ENCODE measurements around the gene FAM90A26.
"Not testable (repeated sequence)": the region's sequence is repeated elsewhere in the genome, so short reads cannot be mapped to it uniquely, and the experiment has no call there.

FAM90A26 gene, protein sequence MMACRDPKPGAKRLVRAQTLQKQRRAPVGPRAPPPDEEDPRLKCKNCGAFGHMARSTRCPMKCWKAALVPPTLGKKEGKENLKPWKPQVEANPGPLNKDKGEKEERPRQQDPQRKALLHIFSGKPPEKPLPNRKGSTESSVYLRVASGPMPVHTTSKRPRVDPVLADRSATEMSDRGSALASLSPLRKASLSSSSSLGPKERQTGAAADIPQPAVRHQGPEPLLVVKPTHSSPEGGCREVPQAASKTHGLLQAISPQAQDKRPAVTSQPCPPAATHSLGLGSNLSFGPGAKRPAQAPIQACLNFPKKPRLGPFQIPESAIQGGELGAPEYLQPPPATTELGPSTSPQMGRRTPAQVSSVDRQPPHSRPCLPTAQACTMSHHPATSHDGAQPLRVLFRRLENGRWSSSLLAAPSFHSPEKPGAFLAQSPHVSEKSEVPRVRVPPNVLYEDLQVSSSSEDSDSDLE

GRCh38 chr4:9169791-9170459 is at the start of gene FAM90A26:
Gene FAM90A26 (plus strand): TSS chr4:9170409. CDS start chr4:9173173, 2,764 bp downstream.
- not testable (repeated sequence) for DNase-seq

GRCh38 chr4:9122711-9123110 is 47.5 kb upstream of the FAM90A26 start:
- DNase-seq = not testable (repeated sequence)

DNA sequence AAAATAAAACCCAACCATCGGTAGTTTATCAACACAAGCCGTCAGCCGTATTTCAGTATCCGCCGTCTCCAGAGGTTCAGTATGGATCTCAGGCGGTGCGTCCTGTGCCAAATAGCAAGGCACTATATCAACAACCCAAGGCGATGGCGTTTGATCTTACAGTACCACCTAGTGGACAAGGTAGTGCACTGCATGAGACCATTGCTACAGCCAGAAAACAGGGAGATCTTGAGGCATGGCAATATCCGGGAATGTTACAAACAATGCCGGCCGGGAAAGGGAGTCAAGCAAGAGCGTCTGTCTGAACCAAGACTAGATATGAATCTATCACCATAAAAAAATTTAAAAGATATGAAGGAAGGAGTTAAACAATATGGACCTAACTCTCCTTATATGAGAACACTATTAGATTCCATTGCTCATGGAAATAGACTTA is 46.6 kb upstream of the FAM90A26 start:
- peak; percentile 66 for DNase-seq

GRCh38 chr4:9125601-9126161 is 44.5 kb upstream of the FAM90A26 start:
- not testable (repeated sequence) for DNase-seq

- peak; percentile 69 for DNase-seq
Measured at GRCh38 chr4:9131420-9131819, 38.8 kb upstream of the FAM90A26 start.

DNA sequence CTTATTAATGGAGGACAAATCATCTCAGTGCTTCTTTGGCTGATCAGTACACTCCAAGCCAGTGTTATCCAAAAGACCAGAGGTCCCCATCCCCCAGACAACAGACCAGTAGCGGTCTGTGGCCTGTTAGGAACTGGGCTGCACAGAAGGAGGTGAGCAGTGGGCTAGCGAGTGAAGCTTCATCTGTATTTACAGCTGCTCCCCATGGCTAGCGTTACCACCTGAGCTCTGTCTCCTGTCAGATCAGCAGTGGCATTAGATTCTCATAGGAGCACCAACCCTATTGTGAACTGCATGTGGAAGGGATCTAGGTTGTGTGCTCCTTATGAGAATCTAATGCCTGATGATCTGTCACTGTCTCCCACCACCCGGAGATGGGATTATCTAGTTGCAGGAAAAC is 37.4 kb upstream of the FAM90A26 start:
- not testable (repeated sequence) for DNase-seq

GRCh38 chr4:9134011-9134410 is 36.2 kb upstream of the FAM90A26 start:
- not testable (repeated sequence) for DNase-seq

- DNase-seq = not testable (repeated sequence)
Measured at GRCh38 chr4:9134556-9134955, 35.7 kb upstream of the FAM90A26 start.

DNA sequence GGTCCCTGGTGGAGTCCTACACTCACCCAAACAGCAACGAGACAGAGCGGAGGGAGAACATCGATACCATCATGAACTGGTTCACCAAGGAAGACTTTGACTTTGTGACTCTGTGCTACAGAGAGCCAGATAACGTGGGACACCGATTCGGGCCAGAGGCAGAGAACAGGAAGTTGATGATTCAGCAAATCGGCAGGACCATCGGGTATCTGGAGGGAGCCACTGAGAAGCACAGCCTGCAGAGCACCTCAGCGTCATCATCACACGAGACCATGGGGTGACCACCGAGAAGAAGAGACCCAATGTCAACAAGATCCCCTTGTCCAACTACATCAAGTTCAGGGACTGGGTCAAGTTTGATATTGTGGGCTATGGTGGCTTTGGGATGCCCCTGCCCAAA is 29.2 kb upstream of the FAM90A26 start:
- not testable (repeated sequence) for DNase-seq

GRCh38 chr4:9142786-9143185 is 27.4 kb upstream of the FAM90A26 start:
- DNase-seq = not testable (repeated sequence)

DNA sequence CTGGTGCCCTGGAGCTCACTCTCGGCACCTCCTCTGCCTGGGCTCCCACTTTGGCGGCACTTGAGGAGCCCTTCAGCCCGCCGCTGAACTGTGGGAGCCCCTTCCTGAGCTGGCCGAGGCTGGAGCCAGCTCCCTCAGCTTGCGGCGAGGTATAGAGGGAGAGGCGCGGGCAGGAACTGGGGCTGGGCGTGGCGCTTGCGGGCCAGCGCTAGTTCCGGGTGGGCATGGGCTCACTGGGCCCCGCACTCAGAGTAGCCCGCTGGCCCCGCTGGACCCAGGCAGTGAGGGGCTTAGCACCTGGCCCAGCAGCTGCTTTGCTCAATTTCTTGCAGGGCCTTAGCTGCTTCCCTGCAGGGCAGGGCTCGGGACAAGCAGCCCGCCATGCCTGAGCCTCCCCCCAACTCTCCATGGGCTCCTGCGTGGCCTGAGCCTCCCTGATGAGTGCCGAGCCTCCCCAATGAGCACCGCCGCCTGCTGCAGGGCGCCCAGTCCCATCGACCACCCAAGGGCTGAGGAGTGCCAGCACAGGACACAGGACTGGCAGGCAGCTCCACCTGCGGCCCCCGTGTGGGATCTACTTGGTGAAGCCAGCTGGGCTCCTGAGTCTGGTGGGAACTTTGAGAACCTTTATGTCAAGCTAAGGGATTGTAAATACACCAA is 26.7 kb upstream of the FAM90A26 start:
- DNase-seq = no peak

- DNase-seq = no peak
Measured at GRCh38 chr4:9146967-9147366, 23.2 kb upstream of the FAM90A26 start.

DNA sequence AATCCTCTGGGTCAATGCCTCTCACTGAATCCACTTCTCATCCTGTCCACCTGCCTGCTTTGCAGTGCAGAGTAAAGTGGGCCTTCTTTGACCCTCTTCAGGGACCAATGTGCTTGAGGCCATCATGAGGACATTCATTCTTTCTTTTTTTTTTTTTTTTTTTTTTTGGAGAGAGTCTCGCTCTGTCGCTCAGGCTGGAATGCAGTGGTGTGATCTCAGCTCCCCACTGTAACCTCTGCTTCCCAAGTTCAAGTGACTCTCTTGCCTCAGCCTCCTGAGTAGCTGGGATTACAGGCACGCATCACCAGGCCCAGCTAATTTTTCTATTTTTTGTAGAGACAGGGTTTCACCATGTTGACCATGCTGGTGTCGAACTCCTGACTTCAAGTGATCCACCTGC is 22.8 kb upstream of the FAM90A26 start:
- DNase-seq = not testable (repeated sequence)

DNA sequence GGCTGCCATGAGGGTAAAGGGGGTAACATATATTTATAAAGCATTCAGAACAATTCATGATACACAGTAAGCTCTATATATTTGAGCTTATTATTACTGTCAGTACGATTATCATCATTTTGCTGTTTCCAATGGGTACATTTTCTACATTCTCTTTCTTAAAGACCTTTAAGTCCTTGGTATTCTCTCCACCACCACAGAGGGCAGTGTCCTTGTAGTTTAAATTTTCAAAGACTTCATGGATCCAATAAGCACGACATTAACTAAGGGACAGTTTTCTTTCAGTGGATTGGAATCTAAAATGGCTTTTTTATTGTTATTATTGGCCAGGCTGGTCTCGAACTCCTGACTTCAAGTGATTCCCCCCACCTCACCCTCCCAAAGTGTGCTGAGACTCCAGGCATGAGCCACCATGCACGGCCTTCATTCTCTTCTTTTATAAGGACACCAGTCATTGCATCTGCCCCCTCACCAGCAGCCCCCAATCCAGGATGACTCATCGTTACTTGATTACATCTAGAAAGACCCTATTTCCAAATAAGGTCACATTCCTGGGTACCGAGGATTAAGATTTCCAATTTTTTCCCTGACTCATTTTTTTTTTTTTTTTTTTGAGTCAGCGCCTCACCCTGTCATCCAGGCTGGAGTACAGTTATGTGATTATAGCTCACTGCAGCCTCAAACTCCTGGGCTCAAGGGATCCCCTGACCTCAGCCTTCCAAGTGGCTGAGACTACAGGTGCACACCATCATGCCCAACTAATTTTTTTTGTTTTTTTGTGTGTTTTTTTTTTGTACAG is 21.4 kb upstream of the FAM90A26 start:
- peak; percentile 36 for DNase-seq

DNA sequence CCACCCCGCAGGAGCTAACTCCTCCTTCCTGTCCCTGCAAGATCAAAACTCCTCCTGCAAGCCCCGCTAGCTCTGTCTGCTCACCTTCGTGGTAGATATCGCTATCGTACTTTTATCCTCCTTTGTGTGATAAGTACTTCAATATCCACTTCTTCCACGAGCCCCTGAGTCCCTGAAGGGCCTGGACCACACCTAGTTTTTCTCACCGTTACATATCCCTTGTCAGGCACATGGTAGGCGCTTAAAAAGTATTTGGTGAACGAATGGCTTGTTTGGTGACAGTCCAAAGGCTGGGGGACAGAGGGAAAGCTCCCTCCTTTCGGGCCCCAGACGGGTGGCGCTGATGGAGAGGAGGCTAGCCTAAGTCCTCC is 18.4 kb upstream of the FAM90A26 start:
- DNase-seq = peak; percentile 3

DNA sequence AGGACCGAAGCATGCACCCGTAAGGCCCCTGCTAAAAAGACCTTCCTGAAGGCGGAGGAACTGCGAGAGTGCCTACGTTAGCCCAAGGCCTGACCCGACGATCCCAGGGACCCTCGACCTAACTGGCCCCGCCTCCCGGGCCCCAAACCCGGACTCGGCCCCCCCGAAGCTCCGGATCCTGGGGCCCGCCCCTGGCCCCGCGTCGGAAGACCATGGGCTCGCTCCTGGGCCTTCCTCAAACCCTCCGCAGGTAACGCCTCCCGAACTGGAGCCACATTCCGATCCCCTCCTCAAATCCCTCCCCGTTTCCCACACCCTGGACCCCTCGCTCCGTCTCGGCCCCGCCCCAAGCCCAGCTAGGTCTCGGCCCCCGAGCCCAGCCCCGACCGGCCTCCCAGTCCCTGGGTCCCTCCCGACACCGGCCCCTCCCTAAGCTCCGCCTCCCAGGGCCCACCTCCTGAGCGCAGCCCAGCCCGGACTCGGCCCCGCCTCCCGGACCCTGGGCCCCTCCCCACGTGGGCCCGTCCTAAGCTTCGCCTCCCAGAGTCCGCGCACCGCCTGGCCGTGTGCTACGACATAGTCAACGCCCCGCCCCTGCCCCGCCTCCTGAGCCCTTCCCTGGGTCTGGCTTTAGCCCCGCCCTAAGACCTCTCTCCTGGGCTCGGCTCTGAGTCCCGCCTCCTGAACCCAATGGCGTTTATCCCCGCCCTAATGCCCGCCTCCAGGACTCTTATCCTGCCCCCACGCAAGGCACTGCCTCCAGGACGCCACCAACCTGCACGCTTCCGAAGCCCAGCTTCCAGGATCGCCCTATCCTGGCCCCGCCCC is 17.8 kb upstream of the FAM90A26 start:
- peak; percentile 92 for DNase-seq

- peak; percentile 96 for DNase-seq
Measured at GRCh38 chr4:9153008-9153570, 17.1 kb upstream of the FAM90A26 start.

- peak; percentile 69 for DNase-seq
Measured at GRCh38 chr4:9153571-9154157, 16.5 kb upstream of the FAM90A26 start.

DNA sequence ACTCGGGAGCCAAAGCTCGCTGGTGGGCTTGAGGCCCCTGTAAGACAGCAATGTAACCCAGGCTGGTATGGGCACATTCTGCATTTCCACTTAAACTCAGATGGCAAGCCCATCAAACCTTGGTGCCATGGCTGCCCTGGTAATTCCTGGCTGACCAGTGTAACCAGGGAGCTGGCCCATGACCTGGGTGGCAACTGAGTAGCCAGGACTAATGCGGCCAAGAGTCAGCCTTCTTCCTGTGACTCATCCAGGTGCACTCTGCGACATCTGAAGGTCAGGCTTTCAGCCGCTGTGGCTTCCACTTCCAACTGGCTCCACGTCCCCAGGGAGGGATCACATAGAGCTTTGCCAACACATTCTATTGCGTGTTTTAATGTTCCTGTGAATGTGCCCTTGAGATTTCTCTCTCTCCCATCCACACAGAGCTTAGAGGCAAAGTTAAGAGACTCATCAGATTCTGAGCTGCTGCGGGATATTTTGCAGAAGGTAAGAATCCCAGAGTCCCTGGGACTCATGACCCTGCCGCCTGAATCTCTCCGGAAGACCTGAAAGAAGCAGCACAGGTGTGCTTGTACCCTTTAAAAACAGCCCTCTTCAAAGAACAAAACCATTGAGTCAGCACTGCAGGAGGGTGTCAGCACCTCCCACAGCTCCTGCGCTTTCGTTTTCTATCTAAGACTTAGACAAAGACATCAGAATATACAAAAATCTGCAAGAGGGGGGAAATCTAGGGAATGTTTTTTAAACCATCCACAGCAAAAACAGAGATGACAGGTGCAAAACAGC is 14.9 kb upstream of the FAM90A26 start:
- not testable (repeated sequence) for DNase-seq

DNA sequence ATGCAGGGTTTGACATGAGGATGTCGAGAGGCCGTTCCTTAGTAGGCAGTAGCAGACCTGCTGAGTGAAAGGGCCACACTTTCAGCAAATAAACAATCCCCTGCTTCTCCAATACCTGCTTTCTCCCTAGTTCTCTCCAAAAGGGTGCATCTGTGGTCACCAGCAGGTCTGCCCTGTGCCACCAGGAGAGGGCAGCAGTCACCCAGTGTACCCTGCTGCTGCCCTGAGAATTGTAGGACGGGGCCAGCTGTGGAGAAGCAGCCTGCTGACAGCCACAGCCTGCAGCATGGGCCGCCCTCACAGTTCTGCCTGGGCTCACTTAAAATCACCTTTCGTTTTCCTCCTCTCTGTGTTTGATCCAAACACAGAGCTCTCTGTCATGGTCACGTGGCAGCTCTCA is 11.8 kb upstream of the FAM90A26 start:
- not testable (repeated sequence) for DNase-seq

Data from EL (cell line).